Measurements from ENCODE around the gene CELF4.

Gene CELF4

GRCh38 chr18:37547196-37547827, 18.3 kb downstream of the CELF4 start:
- H3K36me3 ChIP-seq (ENCODE audit: insufficient read depth, low read length), result no peaks in the 10 kb centered on the region
- H3K27ac ChIP-seq (ENCODE audit: low read depth, low read length), result no peak overlapping the region
- no peaks in the 10 kb centered on the region for H3K79me2 ChIP-seq (ENCODE audit: control insufficient read depth, insufficient read depth, low read length, unreplicated experiment)
- no peak overlapping the region for H2AFZ ChIP-seq (ENCODE audit: low read length, unreplicated experiment)
- H3K27me3 ChIP-seq (ENCODE audit: insufficient read depth, low read length), result peaks cover 79% of the 10 kb centered on the region
- H3K4me1 ChIP-seq (ENCODE audit: control insufficient read depth, insufficient read depth, low read length, unreplicated experiment), result no peaks in the 10 kb centered on the region
- H3K4me3 ChIP-seq (ENCODE audit: low read depth, low read length), result no peak overlapping the region

GRCh38 chr18:37546651-37547050, 18.9 kb downstream of the CELF4 start:
- no peak overlapping the region for H3K4me3 ChIP-seq (ENCODE audit: low read depth, low read length)
- no peaks in the 10 kb centered on the region for H3K4me1 ChIP-seq (ENCODE audit: control insufficient read depth, insufficient read depth, low read length, unreplicated experiment)

DNA sequence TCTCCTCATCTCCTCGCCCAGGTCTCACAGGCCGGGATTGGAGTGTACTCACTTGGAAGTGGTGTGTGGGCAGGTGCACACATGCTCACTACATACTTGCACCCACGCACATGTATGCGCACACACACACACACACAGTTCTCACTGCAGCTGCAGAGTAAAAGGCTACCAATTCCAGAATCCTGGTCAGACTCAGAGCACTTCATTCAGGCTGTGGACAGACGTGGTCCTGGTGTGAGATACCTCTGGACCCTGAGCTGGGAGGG, 19.4 kb downstream of the CELF4 start:
- Histone ChIP-seq H3K4me1 (ENCODE audit: control insufficient read depth, insufficient read depth, low read length, unreplicated experiment) (no peaks in the 10 kb centered on the region), H3K79me2 (ENCODE audit: control insufficient read depth, insufficient read depth, low read length, unreplicated experiment) (no peaks in the 10 kb centered on the region), H3K27me3 (ENCODE audit: insufficient read depth, low read length) (peaks cover 84% of the 10 kb centered on the region)

More at GRCh38 chr18:37546651-37547050, 18.9 kb downstream of the CELF4 start:
- Histone ChIP-seq H3K27me3 (ENCODE audit: insufficient read depth, low read length) (peaks cover 84% of the 10 kb centered on the region), H3K36me3 (ENCODE audit: insufficient read depth, low read length) (no peaks in the 10 kb centered on the region), H3K79me2 (ENCODE audit: control insufficient read depth, insufficient read depth, low read length, unreplicated experiment) (no peaks in the 10 kb centered on the region), H3K27ac (ENCODE audit: low read depth, low read length) (no peak overlapping the region), H2AFZ (ENCODE audit: low read length, unreplicated experiment) (no peak overlapping the region)

DNA sequence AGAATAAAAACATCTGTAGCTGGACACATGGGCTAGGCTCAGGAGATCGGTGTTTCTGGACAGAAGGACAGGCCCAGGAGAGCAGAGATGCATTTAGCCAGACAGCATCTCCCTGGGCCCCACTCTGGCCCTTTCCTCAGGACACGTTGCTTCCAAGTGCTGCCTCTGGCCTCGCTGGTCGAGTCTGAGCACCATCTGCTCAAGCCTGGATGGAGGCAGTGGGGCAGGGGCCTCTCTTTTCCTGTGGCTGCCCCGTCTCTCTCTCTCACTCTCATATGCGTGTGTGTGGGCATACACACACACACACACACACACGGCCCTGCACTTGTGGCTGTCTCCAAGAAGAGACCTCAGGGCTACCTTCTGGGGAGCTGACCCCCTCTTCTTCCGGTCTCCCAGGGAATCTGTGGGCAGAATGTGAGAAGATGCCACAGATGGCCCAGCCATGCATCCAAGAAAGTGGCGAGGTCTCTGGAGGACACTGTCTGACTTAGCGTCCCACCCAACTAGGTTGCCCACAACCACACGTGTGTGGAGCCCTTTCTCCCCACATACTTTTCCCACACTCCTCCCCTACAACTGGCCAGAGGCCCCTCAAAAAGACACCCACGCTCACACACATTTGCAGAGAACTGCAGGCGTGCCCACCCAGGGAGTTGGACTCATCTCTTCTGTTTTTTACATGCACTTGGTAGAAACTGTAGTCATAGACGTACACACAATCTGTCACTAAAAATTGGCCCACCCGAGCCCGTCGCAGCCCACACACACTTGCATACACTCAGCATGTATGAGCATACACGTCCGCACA, 19.9 kb downstream of the CELF4 start:
- Histone ChIP-seq H2AFZ (ENCODE audit: low read length, unreplicated experiment) (no peak overlapping the region), H3K27me3 (ENCODE audit: insufficient read depth, low read length) (peaks cover 85% of the 10 kb centered on the region), H3K27ac (ENCODE audit: low read depth, low read length) (no peak overlapping the region), H3K79me2 (ENCODE audit: control insufficient read depth, insufficient read depth, low read length, unreplicated experiment) (no peaks in the 10 kb centered on the region), H3K4me1 (ENCODE audit: control insufficient read depth, insufficient read depth, low read length, unreplicated experiment) (no peaks in the 10 kb centered on the region), H3K36me3 (ENCODE audit: insufficient read depth, low read length) (no peaks in the 10 kb centered on the region), H3K4me3 (ENCODE audit: low read depth, low read length) (no peak overlapping the region)

More for the DNA sequence above, 19.4 kb downstream of the CELF4 start:
- Histone ChIP-seq H3K4me3 (ENCODE audit: low read depth, low read length) (no peak overlapping the region), H2AFZ (ENCODE audit: low read length, unreplicated experiment) (no peak overlapping the region), H3K36me3 (ENCODE audit: insufficient read depth, low read length) (no peaks in the 10 kb centered on the region), H3K27ac (ENCODE audit: low read depth, low read length) (no peak overlapping the region)

- H3K36me3 ChIP-seq (ENCODE audit: insufficient read depth, low read length), result no peaks in the 10 kb centered on the region
- no peaks in the 10 kb centered on the region for H3K4me1 ChIP-seq (ENCODE audit: control insufficient read depth, insufficient read depth, low read length, unreplicated experiment)
- peaks cover 88% of the 10 kb centered on the region for H3K27me3 ChIP-seq (ENCODE audit: insufficient read depth, low read length)
- H2AFZ ChIP-seq (ENCODE audit: low read length, unreplicated experiment), result no peak overlapping the region
- H3K4me3 ChIP-seq (ENCODE audit: low read depth, low read length), result no peak overlapping the region
- H3K27ac ChIP-seq (ENCODE audit: low read depth, low read length), result no peak overlapping the region
- no peaks in the 10 kb centered on the region for H3K79me2 ChIP-seq (ENCODE audit: control insufficient read depth, insufficient read depth, low read length, unreplicated experiment)
Measured at GRCh38 chr18:37544713-37545112, 20.9 kb downstream of the CELF4 start.

DNA sequence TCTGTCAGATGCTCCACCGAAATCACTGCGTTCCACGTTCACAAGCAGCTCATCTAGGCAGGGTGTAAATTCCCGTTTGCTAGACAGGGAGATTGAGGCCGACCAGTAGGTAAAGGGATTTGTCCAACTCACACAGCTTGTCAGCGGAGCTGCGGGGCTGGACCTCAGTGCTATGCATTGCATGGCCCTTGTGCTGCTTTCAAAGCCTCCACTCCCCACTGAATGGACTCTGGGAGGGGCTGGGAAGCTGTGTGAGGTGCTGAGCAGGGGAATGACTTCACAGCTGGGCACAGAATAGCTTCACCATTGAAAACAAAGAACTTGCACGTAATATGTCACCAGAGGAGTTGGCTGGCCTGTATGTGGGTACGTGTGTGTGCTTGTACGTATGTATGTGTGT, 21.4 kb downstream of the CELF4 start:
- no peak overlapping the region for H3K27ac ChIP-seq (ENCODE audit: low read depth, low read length)
- peaks cover 90% of the 10 kb centered on the region for H3K27me3 ChIP-seq (ENCODE audit: insufficient read depth, low read length)
- no peak overlapping the region for H3K4me3 ChIP-seq (ENCODE audit: low read depth, low read length)
- H3K79me2 ChIP-seq (ENCODE audit: control insufficient read depth, insufficient read depth, low read length, unreplicated experiment), result no peaks in the 10 kb centered on the region
- no peaks in the 10 kb centered on the region for H3K4me1 ChIP-seq (ENCODE audit: control insufficient read depth, insufficient read depth, low read length, unreplicated experiment)
- no peaks in the 10 kb centered on the region for H3K36me3 ChIP-seq (ENCODE audit: insufficient read depth, low read length)
- no peak overlapping the region for H2AFZ ChIP-seq (ENCODE audit: low read length, unreplicated experiment)

DNA sequence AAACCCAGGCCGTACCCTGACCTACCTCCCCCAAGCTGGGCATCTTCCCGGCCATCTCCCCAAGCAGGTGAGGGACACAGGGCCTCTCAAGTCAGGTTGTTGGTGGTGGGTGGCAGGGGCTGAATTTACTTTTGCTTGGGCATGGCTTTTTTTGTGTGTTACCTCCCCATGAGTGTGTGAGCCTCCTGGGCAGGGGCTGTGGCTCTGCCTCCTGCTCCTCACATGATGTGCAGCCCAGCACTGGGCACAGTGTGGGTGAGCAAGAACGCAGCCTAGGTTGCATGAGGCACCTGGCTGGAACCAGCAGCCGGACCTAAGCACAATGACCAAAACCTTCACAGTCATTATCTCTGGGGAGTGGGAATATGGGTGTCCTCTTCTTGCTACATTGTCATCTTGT, 22.3 kb downstream of the CELF4 start:
- peaks cover 91% of the 10 kb centered on the region for H3K27me3 ChIP-seq (ENCODE audit: insufficient read depth, low read length)
- H3K27ac ChIP-seq (ENCODE audit: low read depth, low read length), result no peak overlapping the region
- no peak overlapping the region for H3K4me3 ChIP-seq (ENCODE audit: low read depth, low read length)

DNA sequence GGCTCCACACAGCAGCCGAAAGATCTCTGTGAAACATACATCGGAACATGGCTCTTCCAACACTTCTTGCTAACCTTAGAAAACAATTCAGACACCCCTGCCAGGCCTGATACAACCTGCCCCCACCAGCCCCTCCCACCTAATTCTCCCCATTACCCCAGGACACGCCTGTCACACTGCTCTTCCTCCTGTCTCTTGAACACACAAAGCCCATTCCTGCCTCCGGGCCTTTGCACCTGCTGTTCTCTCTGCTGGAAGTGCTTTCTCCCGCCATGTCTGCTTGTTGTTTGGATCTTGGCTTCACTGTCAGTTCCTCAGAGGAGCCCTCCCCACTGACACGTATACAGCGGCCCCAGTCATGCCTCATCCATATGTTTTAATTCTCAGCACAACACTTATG, 24.1 kb downstream of the CELF4 start:
- no peak overlapping the region for H3K27ac ChIP-seq (ENCODE audit: low read depth, low read length)
- H3K27me3 ChIP-seq (ENCODE audit: insufficient read depth, low read length), result peaks cover 87% of the 10 kb centered on the region
- H3K36me3 ChIP-seq (ENCODE audit: insufficient read depth, low read length), result no peaks in the 10 kb centered on the region
- H3K79me2 ChIP-seq (ENCODE audit: control insufficient read depth, insufficient read depth, low read length, unreplicated experiment), result no peaks in the 10 kb centered on the region
- H3K4me3 ChIP-seq (ENCODE audit: low read depth, low read length), result no peak overlapping the region
- H2AFZ ChIP-seq (ENCODE audit: low read length, unreplicated experiment), result no peak overlapping the region
- H3K4me1 ChIP-seq (ENCODE audit: control insufficient read depth, insufficient read depth, low read length, unreplicated experiment), result no peaks in the 10 kb centered on the region

More for the DNA sequence above, 22.3 kb downstream of the CELF4 start:
- H2AFZ ChIP-seq (ENCODE audit: low read length, unreplicated experiment), result no peak overlapping the region
- no peaks in the 10 kb centered on the region for H3K79me2 ChIP-seq (ENCODE audit: control insufficient read depth, insufficient read depth, low read length, unreplicated experiment)
- no peaks in the 10 kb centered on the region for H3K4me1 ChIP-seq (ENCODE audit: control insufficient read depth, insufficient read depth, low read length, unreplicated experiment)
- no peaks in the 10 kb centered on the region for H3K36me3 ChIP-seq (ENCODE audit: insufficient read depth, low read length)

DNA sequence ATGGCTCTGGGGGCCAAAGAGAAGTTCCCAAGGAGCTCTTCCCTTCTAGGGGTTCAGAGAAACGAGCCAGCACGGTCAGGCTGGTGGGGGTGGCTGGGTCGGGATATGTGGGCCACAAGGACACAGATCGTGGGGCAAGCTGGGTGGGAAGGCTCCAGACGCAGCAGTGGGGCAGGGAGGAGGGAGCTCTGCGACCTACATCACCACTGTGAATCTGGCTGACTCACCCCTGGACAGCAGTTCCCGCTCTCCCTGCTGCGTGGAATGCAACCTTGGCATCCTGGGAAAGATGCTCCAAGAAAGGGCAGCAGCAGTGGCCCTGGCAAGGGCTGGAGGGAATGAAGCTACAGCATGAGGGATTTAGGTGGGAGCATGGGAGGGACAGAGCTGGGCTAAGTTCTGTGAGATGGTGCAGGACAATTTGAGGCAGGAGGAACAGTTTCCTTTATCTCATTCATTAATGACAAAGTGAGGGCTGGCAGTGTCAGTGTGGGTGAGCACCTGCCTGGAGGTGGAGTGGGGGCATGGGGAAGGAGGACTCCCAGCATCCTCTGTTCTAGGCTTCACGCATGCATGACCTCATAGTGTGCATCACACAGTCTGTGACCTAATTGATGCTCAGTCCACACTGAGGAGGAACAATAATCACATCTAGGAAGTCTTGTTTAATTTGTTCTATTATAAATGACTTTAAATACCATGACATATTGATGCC, 25.0 kb downstream of the CELF4 start:
- H3K27ac ChIP-seq (ENCODE audit: low read depth, low read length), result no peak overlapping the region
- H3K4me1 ChIP-seq (ENCODE audit: control insufficient read depth, insufficient read depth, low read length, unreplicated experiment), result no peaks in the 10 kb centered on the region
- peaks cover 84% of the 10 kb centered on the region for H3K27me3 ChIP-seq (ENCODE audit: insufficient read depth, low read length)
- no peaks in the 10 kb centered on the region for H3K36me3 ChIP-seq (ENCODE audit: insufficient read depth, low read length)
- H2AFZ ChIP-seq (ENCODE audit: low read length, unreplicated experiment), result no peak overlapping the region
- H3K4me3 ChIP-seq (ENCODE audit: low read depth, low read length), result no peak overlapping the region
- H3K79me2 ChIP-seq (ENCODE audit: control insufficient read depth, insufficient read depth, low read length, unreplicated experiment), result no peaks in the 10 kb centered on the region

DNA sequence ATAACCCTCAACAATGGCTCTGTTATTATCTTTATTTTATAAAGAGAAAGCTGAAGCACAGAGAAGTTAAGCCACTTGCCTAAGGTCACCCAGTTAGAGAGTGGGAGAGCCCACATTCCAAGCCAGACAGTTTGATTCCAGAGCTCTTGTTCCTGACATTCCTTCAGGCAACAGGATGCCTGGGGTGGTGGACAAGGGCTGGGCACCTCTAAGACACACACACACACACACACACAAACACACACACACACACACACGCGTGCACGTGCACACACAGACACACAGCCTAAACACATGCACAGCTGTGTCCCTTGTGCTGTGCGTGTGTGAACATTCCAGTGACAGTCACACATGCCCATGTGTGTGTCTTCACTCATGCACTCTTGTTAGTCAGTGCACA, 26.4 kb downstream of the CELF4 start:
- Histone ChIP-seq H3K27me3 (ENCODE audit: insufficient read depth, low read length) (peaks cover 84% of the 10 kb centered on the region), H2AFZ (ENCODE audit: low read length, unreplicated experiment) (no peak overlapping the region), H3K4me3 (ENCODE audit: low read depth, low read length) (no peak overlapping the region), H3K27ac (ENCODE audit: low read depth, low read length) (no peak overlapping the region), H3K4me1 (ENCODE audit: control insufficient read depth, insufficient read depth, low read length, unreplicated experiment) (no peaks in the 10 kb centered on the region), H3K36me3 (ENCODE audit: insufficient read depth, low read length) (no peaks in the 10 kb centered on the region), H3K79me2 (ENCODE audit: control insufficient read depth, insufficient read depth, low read length, unreplicated experiment) (no peaks in the 10 kb centered on the region)
